Measurements from ENCODE around the gene NAXE.

DNA sequence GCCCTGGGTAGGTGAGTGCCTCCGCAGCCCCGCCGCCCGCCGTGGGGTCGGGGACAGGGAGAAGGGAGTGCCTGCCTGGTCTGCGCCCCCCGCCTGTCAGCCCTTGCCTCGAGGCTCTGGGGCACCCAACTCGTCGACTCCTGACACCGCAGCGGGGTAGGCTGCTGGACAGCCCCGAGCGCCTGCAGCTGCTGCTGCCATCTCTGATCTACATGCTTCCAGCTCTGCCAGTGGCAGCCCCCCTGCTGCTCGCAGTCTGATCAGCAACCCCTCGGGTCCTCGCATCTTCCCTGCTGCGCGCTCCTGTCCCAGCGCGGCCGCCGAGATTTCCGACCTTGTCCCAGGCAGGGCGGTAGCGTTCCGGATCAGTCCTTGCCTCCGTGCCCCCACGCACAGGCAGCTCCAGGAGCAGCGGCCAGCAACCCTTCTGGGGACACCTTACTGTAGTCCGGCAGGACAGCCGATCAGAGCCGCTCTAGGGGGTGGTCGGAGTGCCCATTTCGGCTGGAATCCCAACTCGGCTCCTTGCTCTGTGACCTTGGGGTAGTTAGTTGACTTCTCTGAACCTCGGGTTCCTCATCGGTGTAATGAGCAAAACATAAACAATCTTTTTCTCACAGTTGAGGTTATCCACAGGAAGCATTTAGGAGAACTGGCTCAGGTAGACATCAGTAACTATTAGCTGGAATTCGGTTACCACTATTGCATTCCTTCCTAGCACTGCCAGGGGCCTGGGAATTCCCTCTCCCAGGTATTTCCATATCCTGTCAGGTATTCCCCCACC, 50.9 kb downstream of the NAXE start:
- TF ChIP-seq, protein P1, sequence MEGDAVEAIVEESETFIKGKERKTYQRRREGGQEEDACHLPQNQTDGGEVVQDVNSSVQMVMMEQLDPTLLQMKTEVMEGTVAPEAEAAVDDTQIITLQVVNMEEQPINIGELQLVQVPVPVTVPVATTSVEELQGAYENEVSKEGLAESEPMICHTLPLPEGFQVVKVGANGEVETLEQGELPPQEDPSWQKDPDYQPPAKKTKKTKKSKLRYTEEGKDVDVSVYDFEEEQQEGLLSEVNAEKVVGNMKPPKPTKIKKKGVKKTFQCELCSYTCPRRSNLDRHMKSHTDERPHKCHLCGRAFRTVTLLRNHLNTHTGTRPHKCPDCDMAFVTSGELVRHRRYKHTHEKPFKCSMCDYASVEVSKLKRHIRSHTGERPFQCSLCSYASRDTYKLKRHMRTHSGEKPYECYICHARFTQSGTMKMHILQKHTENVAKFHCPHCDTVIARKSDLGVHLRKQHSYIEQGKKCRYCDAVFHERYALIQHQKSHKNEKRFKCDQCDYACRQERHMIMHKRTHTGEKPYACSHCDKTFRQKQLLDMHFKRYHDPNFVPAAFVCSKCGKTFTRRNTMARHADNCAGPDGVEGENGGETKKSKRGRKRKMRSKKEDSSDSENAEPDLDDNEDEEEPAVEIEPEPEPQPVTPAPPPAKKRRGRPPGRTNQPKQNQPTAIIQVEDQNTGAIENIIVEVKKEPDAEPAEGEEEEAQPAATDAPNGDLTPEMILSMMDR (IDR thresholded peaks at IDR 0.05): no peak
- TF ChIP-seq POLR2A (IDR thresholded peaks at IDR 0.05): no peak
